ENCODE measurements around the gene CGGBP1. TPM values are rescaled to one million over a fixed set of nuclear protein-coding genes. Genes with fewer than 3 reads are reported as not detected.
A peak's percentile ranks its signal among the peaks of the same experiment; 100 is the strongest.
"Not testable (repeated sequence)": the region's sequence is repeated elsewhere in the genome, so short reads cannot be mapped to it uniquely, and the experiment has no call there.

The CGGBP1 gene
- total RNA-seq, 2 donors from 2014 or later, result 100 to 103 TPM

- H3K4me3 Mint-ChIP-seq, result no peak overlapping the region
- H3K36me3 Mint-ChIP-seq (ENCODE audit: low read depth), result no peaks in the 10 kb centered on the region
- H3K9me3 Mint-ChIP-seq, result no peaks in the 10 kb centered on the region
- peaks cover 8% of the 10 kb centered on the region for H3K4me1 Mint-ChIP-seq
- ATAC-seq (replicated peaks), result peak; percentile 77
- no peaks in the 10 kb centered on the region for H3K27me3 Mint-ChIP-seq
- no peak overlapping the region for H3K27ac Mint-ChIP-seq
Measured at GRCh38 chr3:88019024-88019423, 39.8 kb downstream of the CGGBP1 start.

- H3K4me1 Mint-ChIP-seq; H3K36me3 Mint-ChIP-seq (ENCODE audit: low read depth); ATAC-seq (replicated peaks); H3K4me3 Mint-ChIP-seq; H3K27ac Mint-ChIP-seq; H3K27me3 Mint-ChIP-seq; H3K9me3 Mint-ChIP-seq: not testable (repeated sequence)
Measured at GRCh38 chr3:88015656-88016055, 43.1 kb downstream of the CGGBP1 start.

GRCh38 chr3:88013592-88013991, 45.2 kb downstream of the CGGBP1 start:
- no peak for ATAC-seq (replicated peaks)
- Mint-ChIP-seq H3K9me3 (no peaks in the 10 kb centered on the region), H3K4me1 (peaks cover 8% of the 10 kb centered on the region), H3K36me3 (ENCODE audit: low read depth) (no peaks in the 10 kb centered on the region), H3K4me3 (no peak overlapping the region), H3K27ac (no peak overlapping the region), H3K27me3 (no peaks in the 10 kb centered on the region)

GRCh38 chr3:88010810-88011209, 48.0 kb downstream of the CGGBP1 start:
- H3K27me3 Mint-ChIP-seq, result peaks cover 4% of the 10 kb centered on the region
- no peak overlapping the region for H3K4me3 Mint-ChIP-seq
- no peaks in the 10 kb centered on the region for H3K36me3 Mint-ChIP-seq (ENCODE audit: low read depth)
- H3K9me3 Mint-ChIP-seq, result no peaks in the 10 kb centered on the region
- H3K27ac Mint-ChIP-seq, result no peak overlapping the region
- no peaks in the 10 kb centered on the region for H3K4me1 Mint-ChIP-seq
- no peak for ATAC-seq (replicated peaks)

- no peak overlapping the region for H3K4me3 Mint-ChIP-seq
- no peaks in the 10 kb centered on the region for H3K9me3 Mint-ChIP-seq
- H3K36me3 Mint-ChIP-seq (ENCODE audit: low read depth), result no peaks in the 10 kb centered on the region
- H3K4me1 Mint-ChIP-seq, result no peaks in the 10 kb centered on the region
- no peak for ATAC-seq (replicated peaks)
- H3K27me3 Mint-ChIP-seq, result peaks cover 4% of the 10 kb centered on the region
- H3K27ac Mint-ChIP-seq, result no peak overlapping the region
Measured at GRCh38 chr3:88009066-88009465, 49.7 kb downstream of the CGGBP1 start.

- no peaks in the 10 kb centered on the region for H3K36me3 Mint-ChIP-seq (ENCODE audit: low read depth)
- H3K4me1 Mint-ChIP-seq, result no peaks in the 10 kb centered on the region
- peaks cover 8% of the 10 kb centered on the region for H3K27me3 Mint-ChIP-seq
- no peak for ATAC-seq (replicated peaks)
- no peaks in the 10 kb centered on the region for H3K9me3 Mint-ChIP-seq
- H3K27ac Mint-ChIP-seq, result no peak overlapping the region
- no peak overlapping the region for H3K4me3 Mint-ChIP-seq
Measured at GRCh38 chr3:88005066-88005465, 53.7 kb downstream of the CGGBP1 start.

- Mint-ChIP-seq H3K27me3 (peaks cover 8% of the 10 kb centered on the region), H3K4me3 (no peak overlapping the region), H3K36me3 (ENCODE audit: low read depth) (no peaks in the 10 kb centered on the region), H3K27ac (no peak overlapping the region), H3K4me1 (no peaks in the 10 kb centered on the region), H3K9me3 (no peaks in the 10 kb centered on the region)
- no peak for ATAC-seq (replicated peaks)
Measured at GRCh38 chr3:88003115-88003755, 55.6 kb downstream of the CGGBP1 start.

- Mint-ChIP-seq H3K9me3 (no peaks in the 10 kb centered on the region), H3K27me3 (peaks cover 8% of the 10 kb centered on the region), H3K27ac (no peak overlapping the region), H3K36me3 (ENCODE audit: low read depth) (no peaks in the 10 kb centered on the region), H3K4me3 (no peak overlapping the region), H3K4me1 (peaks cover 6% of the 10 kb centered on the region)
- no peak for ATAC-seq (replicated peaks)
Measured at GRCh38 chr3:88002448-88002847, 56.4 kb downstream of the CGGBP1 start.

Other genes with a start within 250 kb of the CGGBP1 start
- 10 to 100 TPM; 24.6 to 37.0 TPM for gene ZNF654, start 250 bp upstream of the CGGBP1 start, total RNA-seq
- 10 to 100 TPM; 29.6 to 33.3 TPM for gene C3orf38, start 91.0 kb upstream of the CGGBP1 start, total RNA-seq

Measured in activated T-helper 17 cell treated with anti-CD3 and anti-CD28 coated beads, Interleukin-2, amount 50 U/mL, for 72 hours (primary cell).